LHCN-M2 (cell line): Measurements from ENCODE around the gene RNF227. TPM values are rescaled to one million over a fixed set of nuclear protein-coding genes. Genes with fewer than 3 reads are reported as not detected.
"Not testable (repeated sequence)": the region's sequence is repeated elsewhere in the genome, so short reads cannot be mapped to it uniquely, and the experiment has no call there.

Source experiments
- DNase-seq: peaks from one replicate; pipeline ENCODE4 v3.0.0-alpha.2; 2012; ENCODE audit warnings: low read depth
- total RNA-seq: library from RNA; depleted of rRNA; stranded (reverse); fragments of >200 nt; gene quantifications from 2 replicates; pipeline ENCODE4 v1.2.3, GENCODE V29; 2014; rRNA removed

Gene RNF227
- total RNA-seq, 1 experiment from 2014 or later = 6.9 TPM

DNA sequence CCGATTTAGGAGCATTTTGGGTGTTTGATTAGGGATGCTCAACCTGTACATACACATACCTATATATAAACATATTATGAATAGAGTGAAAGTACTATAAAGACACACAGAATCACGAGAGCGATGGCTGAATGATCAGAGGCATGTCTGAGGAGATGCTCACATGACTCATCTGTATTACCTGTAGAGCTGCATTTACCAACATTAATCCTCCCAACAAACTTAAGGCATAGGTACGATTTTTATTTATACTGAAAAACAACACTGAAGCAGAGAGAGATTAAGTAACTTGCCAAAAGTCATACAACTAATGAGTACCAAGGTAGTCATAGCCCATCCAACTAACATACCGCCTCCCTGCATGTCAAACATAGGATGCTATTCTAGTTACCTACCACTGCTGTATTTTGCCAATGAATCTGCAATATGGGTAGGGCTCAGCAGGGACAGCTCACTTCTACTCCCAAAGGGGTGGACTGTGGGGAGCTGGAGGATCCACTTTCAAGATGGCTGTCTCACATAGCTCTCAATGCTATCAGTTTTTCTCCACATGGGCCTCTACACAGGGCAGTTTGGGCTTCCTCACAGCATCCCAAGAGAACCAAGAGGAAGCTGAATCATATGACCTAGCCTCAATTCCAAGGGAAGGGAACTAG lies 51.0 kb downstream of the RNF227 start:
- no peak for DNase-seq

DNA sequence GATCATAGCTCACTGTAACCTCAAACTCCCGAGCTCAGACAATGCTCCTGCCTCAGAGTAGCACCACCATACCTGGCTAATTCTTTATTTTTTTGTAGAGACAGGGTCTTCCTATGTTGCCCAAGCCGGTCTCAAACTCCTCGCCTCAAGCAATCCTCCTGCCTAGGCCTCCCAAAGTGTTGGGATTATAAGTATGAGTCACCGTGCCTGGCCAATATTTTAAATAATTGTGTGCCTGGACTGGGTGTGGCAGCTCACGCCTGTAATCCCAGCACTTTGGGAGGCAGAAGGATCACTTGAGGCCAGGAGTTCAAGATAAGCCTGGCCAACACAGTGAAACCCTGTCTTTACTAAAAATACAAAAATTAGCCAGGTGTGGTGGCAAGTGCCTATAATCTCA lies 51.7 kb downstream of the RNF227 start:
- DNase-seq = not testable (repeated sequence)

Other genes with a start within 250 kb of the RNF227 start
- 34.8 and 35.5 TPM in 2 replicates for gene TP53, start 228.8 kb downstream of the RNF227 start, total RNA-seq
- gene WRAP53, start 227.8 kb downstream of the RNF227 start, total RNA-seq = 18.2 and 20.0 TPM in 2 replicates
- 0.75 and 0.90 TPM in 2 replicates for gene EFNB3, start 211.1 kb downstream of the RNF227 start, total RNA-seq
- not detected in 2 replicates for gene DNAH2, start 198.5 kb downstream of the RNF227 start, total RNA-seq
- gene KDM6B, start 82.1 kb downstream of the RNF227 start, total RNA-seq = 1.8 and 2.1 TPM in 2 replicates
- gene TMEM88, start 61.2 kb downstream of the RNF227 start, total RNA-seq = 1.1 TPM in 1 of 2 replicates, not detected in the other
- gene NAA38, start 58.7 kb downstream of the RNF227 start, total RNA-seq = 80.8 and 89.6 TPM in 2 replicates
- gene CYB5D1, start 58.3 kb downstream of the RNF227 start, total RNA-seq = 5.6 and 7.8 TPM in 2 replicates
- gene CHD3, start 27.5 kb downstream of the RNF227 start, total RNA-seq = 83.2 and 98.2 TPM in 2 replicates
- 0.32 and 0.46 TPM in 2 replicates for gene KCNAB3, start 13.6 kb upstream of the RNF227 start, total RNA-seq
- 54.2 and 58.2 TPM in 2 replicates for gene TRAPPC1, start 15.7 kb upstream of the RNF227 start, total RNA-seq
- gene CNTROB, start 15.9 kb upstream of the RNF227 start, total RNA-seq = 35.7 and 36.5 TPM in 2 replicates
- gene GUCY2D, start 86.3 kb upstream of the RNF227 start, total RNA-seq = not detected in 2 replicates
- 0.17 and 0.58 TPM in 2 replicates for gene ALOX15B, start 122.8 kb upstream of the RNF227 start, total RNA-seq
- 0.06 TPM in 1 of 2 replicates, not detected in the other for gene ALOX12B, start 171.4 kb upstream of the RNF227 start, total RNA-seq
- not detected in 2 replicates for gene ALOXE3, start 202.2 kb upstream of the RNF227 start, total RNA-seq
- gene HES7, start 207.8 kb upstream of the RNF227 start, total RNA-seq = 0.06 and 0.34 TPM in 2 replicates
- 12.6 and 18.2 TPM in 2 replicates for gene PER1, start 236.1 kb upstream of the RNF227 start, total RNA-seq
- gene VAMP2, start 246.7 kb upstream of the RNF227 start, total RNA-seq = 3.8 and 4.6 TPM in 2 replicates